Activated naive CD4-positive, alpha-beta T cell treated with anti-CD3 and anti-CD28 coated beads, Interleukin-2, amount 50 U/mL, for 24 hours (primary cell): ENCODE measurements around the gene TTPAL.

Experiments used
- H3K27ac Mint-ChIP-seq: one replicate; pipeline ENCODE4 v1.8.0; 2021; ENCODE audit warnings: mild to moderate bottlenecking, mixed read lengths
- H3K27me3 Mint-ChIP-seq: one replicate; pipeline ENCODE4 v1.8.0; 2021; ENCODE audit warnings: mixed read lengths
- H3K36me3 Mint-ChIP-seq: one replicate; pipeline ENCODE4 v1.8.0; 2021; ENCODE audit warnings: mixed read lengths
- H3K4me1 Mint-ChIP-seq: one replicate; pipeline ENCODE4 v1.8.0; 2021; ENCODE audit warnings: mixed read lengths
- H3K4me3 Mint-ChIP-seq: one replicate; pipeline ENCODE4 v1.8.0; 2021; ENCODE audit warnings: mild to moderate bottlenecking, mixed read lengths
- H3K9me3 Mint-ChIP-seq: one replicate; pipeline ENCODE4 v1.8.0; 2021; ENCODE audit warnings: mixed read lengths

Gene TTPAL

GRCh38 chr20:44526129-44526528 lies 50.5 kb downstream of the TTPAL start:
- Mint-ChIP-seq H3K27ac (no peak overlapping the region), H3K9me3 (no peaks in the 10 kb centered on the region), H3K4me1 (peaks cover 28% of the 10 kb centered on the region), H3K27me3 (no peaks in the 10 kb centered on the region), H3K4me3 (no peak overlapping the region), H3K36me3 (no peaks in the 10 kb centered on the region)

- H3K4me1 Mint-ChIP-seq, result peaks cover 24% of the 10 kb centered on the region
- no peaks in the 10 kb centered on the region for H3K27me3 Mint-ChIP-seq
- H3K36me3 Mint-ChIP-seq, result no peaks in the 10 kb centered on the region
- H3K27ac Mint-ChIP-seq, result no peak overlapping the region
- no peak overlapping the region for H3K4me3 Mint-ChIP-seq
- no peaks in the 10 kb centered on the region for H3K9me3 Mint-ChIP-seq
Measured at GRCh38 chr20:44527716-44528199, 52.1 kb downstream of the TTPAL start.

- Mint-ChIP-seq H3K27ac (no peak overlapping the region), H3K36me3 (no peaks in the 10 kb centered on the region), H3K9me3 (no peaks in the 10 kb centered on the region), H3K4me1 (peaks cover 18% of the 10 kb centered on the region), H3K4me3 (no peak overlapping the region), H3K27me3 (no peaks in the 10 kb centered on the region)
Measured at GRCh38 chr20:44528309-44528708, 52.6 kb downstream of the TTPAL start.

GRCh38 chr20:44532259-44532980 lies 56.7 kb downstream of the TTPAL start:
- H3K27ac Mint-ChIP-seq, result no peak overlapping the region

GRCh38 chr20:44532981-44533331 lies 57.3 kb downstream of the TTPAL start:
- Mint-ChIP-seq H3K4me1 (peaks cover 8% of the 10 kb centered on the region), H3K4me3 (no peak overlapping the region), H3K36me3 (no peaks in the 10 kb centered on the region), H3K27me3 (no peaks in the 10 kb centered on the region), H3K27ac (no peak overlapping the region), H3K9me3 (no peaks in the 10 kb centered on the region)

More at GRCh38 chr20:44532259-44532980, 56.7 kb downstream of the TTPAL start:
- H3K36me3 Mint-ChIP-seq, result no peaks in the 10 kb centered on the region
- no peaks in the 10 kb centered on the region for H3K9me3 Mint-ChIP-seq
- peaks cover 8% of the 10 kb centered on the region for H3K4me1 Mint-ChIP-seq
- H3K4me3 Mint-ChIP-seq, result no peak overlapping the region
- H3K27me3 Mint-ChIP-seq, result no peaks in the 10 kb centered on the region

GRCh38 chr20:44533928-44534327 lies 58.3 kb downstream of the TTPAL start:
- Mint-ChIP-seq H3K4me1 (peaks cover 8% of the 10 kb centered on the region), H3K36me3 (no peaks in the 10 kb centered on the region), H3K4me3 (no peak overlapping the region), H3K9me3 (no peaks in the 10 kb centered on the region), H3K27ac (no peak overlapping the region), H3K27me3 (no peaks in the 10 kb centered on the region)

- H3K36me3 Mint-ChIP-seq, result no peaks in the 10 kb centered on the region
- H3K4me3 Mint-ChIP-seq, result no peak overlapping the region
- peaks cover 5% of the 10 kb centered on the region for H3K4me1 Mint-ChIP-seq
- H3K27me3 Mint-ChIP-seq, result no peaks in the 10 kb centered on the region
- no peak overlapping the region for H3K27ac Mint-ChIP-seq
- H3K9me3 Mint-ChIP-seq, result no peaks in the 10 kb centered on the region
Measured at GRCh38 chr20:44536175-44536574, 60.5 kb downstream of the TTPAL start.

GRCh38 chr20:44537993-44538392 lies 62.3 kb downstream of the TTPAL start:
- no peaks in the 10 kb centered on the region for H3K27me3 Mint-ChIP-seq
- H3K4me1 Mint-ChIP-seq, result no peaks in the 10 kb centered on the region
- no peak overlapping the region for H3K4me3 Mint-ChIP-seq
- H3K36me3 Mint-ChIP-seq, result no peaks in the 10 kb centered on the region
- no peaks in the 10 kb centered on the region for H3K9me3 Mint-ChIP-seq
- H3K27ac Mint-ChIP-seq, result no peak overlapping the region

GRCh38 chr20:44540834-44541233 lies 65.2 kb downstream of the TTPAL start:
- no peak overlapping the region for H3K4me3 Mint-ChIP-seq
- H3K36me3 Mint-ChIP-seq, result no peaks in the 10 kb centered on the region
- no peaks in the 10 kb centered on the region for H3K27me3 Mint-ChIP-seq

GRCh38 chr20:44541992-44542391 lies 66.3 kb downstream of the TTPAL start:
- Mint-ChIP-seq H3K27me3 (no peaks in the 10 kb centered on the region), H3K9me3 (no peaks in the 10 kb centered on the region), H3K36me3 (no peaks in the 10 kb centered on the region), H3K27ac (no peak overlapping the region), H3K4me3 (no peak overlapping the region), H3K4me1 (no peaks in the 10 kb centered on the region)

More at GRCh38 chr20:44540834-44541233, 65.2 kb downstream of the TTPAL start:
- H3K9me3 Mint-ChIP-seq, result no peaks in the 10 kb centered on the region
- H3K4me1 Mint-ChIP-seq, result no peaks in the 10 kb centered on the region
- no peak overlapping the region for H3K27ac Mint-ChIP-seq

GRCh38 chr20:44542890-44543289 lies 67.2 kb downstream of the TTPAL start:
- Mint-ChIP-seq H3K4me1 (no peaks in the 10 kb centered on the region), H3K27me3 (no peaks in the 10 kb centered on the region), H3K4me3 (no peak overlapping the region), H3K27ac (no peak overlapping the region), H3K36me3 (no peaks in the 10 kb centered on the region), H3K9me3 (no peaks in the 10 kb centered on the region)

- Mint-ChIP-seq H3K4me1 (no peaks in the 10 kb centered on the region), H3K27ac (no peak overlapping the region), H3K36me3 (no peaks in the 10 kb centered on the region), H3K9me3 (no peaks in the 10 kb centered on the region), H3K4me3 (no peak overlapping the region), H3K27me3 (no peaks in the 10 kb centered on the region)
Measured at GRCh38 chr20:44543358-44543757, 67.7 kb downstream of the TTPAL start.
